ENCODE data around the gene BGLAP.
"Not testable (repeated sequence)": the region's sequence is repeated elsewhere in the genome, so short reads cannot be mapped to it uniquely, and the experiment has no call there.

BGLAP gene

GRCh38 chr1:156212833-156213643, 28.9 kb upstream of the BGLAP start, which contains the start of gene PMF1:
Gene PMF1, plus strand, starts transcription at chr1:156213007. Its CDS starts 9 bp downstream, at chr1:156213016.
- DNase-seq (ENCODE audit: low read depth) = peak; percentile 94
- TF ChIP-seq, protein P1, sequence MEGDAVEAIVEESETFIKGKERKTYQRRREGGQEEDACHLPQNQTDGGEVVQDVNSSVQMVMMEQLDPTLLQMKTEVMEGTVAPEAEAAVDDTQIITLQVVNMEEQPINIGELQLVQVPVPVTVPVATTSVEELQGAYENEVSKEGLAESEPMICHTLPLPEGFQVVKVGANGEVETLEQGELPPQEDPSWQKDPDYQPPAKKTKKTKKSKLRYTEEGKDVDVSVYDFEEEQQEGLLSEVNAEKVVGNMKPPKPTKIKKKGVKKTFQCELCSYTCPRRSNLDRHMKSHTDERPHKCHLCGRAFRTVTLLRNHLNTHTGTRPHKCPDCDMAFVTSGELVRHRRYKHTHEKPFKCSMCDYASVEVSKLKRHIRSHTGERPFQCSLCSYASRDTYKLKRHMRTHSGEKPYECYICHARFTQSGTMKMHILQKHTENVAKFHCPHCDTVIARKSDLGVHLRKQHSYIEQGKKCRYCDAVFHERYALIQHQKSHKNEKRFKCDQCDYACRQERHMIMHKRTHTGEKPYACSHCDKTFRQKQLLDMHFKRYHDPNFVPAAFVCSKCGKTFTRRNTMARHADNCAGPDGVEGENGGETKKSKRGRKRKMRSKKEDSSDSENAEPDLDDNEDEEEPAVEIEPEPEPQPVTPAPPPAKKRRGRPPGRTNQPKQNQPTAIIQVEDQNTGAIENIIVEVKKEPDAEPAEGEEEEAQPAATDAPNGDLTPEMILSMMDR (conservative IDR thresholded peaks at IDR 0.05; ENCODE audit: control insufficient read depth, insufficient read depth, low read depth, low read length) = no peak
- H3K4me3 ChIP-seq (ENCODE audit: control insufficient read depth, low read depth, low read length) = peak within 1 kb of the TSS; percentile 94

DNA sequence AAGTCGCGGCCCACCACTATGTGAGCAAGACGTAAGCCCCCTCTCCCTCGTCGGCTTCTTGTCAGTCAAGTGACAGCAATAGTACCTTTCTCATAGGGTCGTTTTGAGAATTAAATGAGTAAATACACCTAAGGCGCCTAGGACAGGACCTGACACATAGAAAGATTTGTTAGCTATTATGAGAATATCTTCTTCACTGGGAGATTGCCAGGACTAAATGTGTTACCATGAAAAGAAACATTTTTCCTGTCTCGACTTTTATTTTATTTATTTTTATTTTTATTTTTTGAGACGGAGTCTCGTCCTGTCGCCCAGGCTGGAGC, 28.4 kb upstream of the BGLAP start:
- TF ChIP-seq, protein P1 (conservative IDR thresholded peaks at IDR 0.05; ENCODE audit: control insufficient read depth, insufficient read depth, low read depth, low read length) = no peak
- DNase-seq (ENCODE audit: low read depth) = no peak
- H3K4me3 ChIP-seq (ENCODE audit: control insufficient read depth, low read depth, low read length) = peak overlapping the region; percentile 94

- peak overlapping the region; percentile 94 for H3K4me3 ChIP-seq (ENCODE audit: control insufficient read depth, low read depth, low read length)
- TF ChIP-seq, protein P1 (conservative IDR thresholded peaks at IDR 0.05; ENCODE audit: control insufficient read depth, insufficient read depth, low read depth, low read length) = no peak
- peak; percentile 90 for DNase-seq (ENCODE audit: low read depth)
These were observed 27.8 kb upstream of the BGLAP start for GRCh38 chr1:156214024-156214748.

- not testable (repeated sequence) for DNase-seq (ENCODE audit: low read depth); H3K4me3 ChIP-seq (ENCODE audit: control insufficient read depth, low read depth, low read length)
These were observed 25.5 kb upstream of the BGLAP start for GRCh38 chr1:156216361-156217086.

GRCh38 chr1:156217871-156218270, 24.1 kb upstream of the BGLAP start:
- H3K4me3 ChIP-seq (ENCODE audit: control insufficient read depth, low read depth, low read length) = no peak overlapping the region
- peak; percentile 63 for DNase-seq (ENCODE audit: low read depth)
- TF ChIP-seq, protein P1 (conservative IDR thresholded peaks at IDR 0.05; ENCODE audit: control insufficient read depth, insufficient read depth, low read depth, low read length) = no peak

DNA sequence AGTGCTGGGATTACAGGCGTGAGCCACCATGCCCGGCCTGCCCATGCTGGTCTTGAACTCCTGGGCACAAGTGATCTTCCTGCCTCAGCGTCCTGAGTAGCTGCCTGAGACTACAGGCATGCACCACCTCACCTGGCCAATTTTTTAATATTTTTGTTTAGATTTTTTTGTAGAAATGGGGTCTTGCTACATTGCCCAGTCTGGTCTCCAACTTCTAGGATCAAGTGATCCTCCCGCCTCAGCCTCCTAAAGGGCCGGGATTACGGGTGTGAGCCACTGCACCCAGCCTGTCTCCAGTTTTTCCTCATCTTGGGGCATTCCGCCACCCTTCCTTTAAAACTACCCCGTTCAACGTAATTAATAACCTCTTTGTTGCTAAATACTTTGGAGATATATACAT, 21.8 kb upstream of the BGLAP start:
- no peak overlapping the region for H3K4me3 ChIP-seq (ENCODE audit: control insufficient read depth, low read depth, low read length)
- DNase-seq (ENCODE audit: low read depth) = no peak
- TF ChIP-seq, protein P1 (conservative IDR thresholded peaks at IDR 0.05; ENCODE audit: control insufficient read depth, insufficient read depth, low read depth, low read length) = no peak

Data from fibroblast of mammary gland (primary cell).